Pancreas (tissue), 10 donors: ENCODE results near the gene BRD9. TPM values are rescaled to one million over a fixed set of nuclear protein-coding genes. Genes with fewer than 3 reads are reported as not detected.

Source experiments
- ATAC-seq, 4 donors: fragments of 200-7000 bp; cut with Tn5 transposase; one replicate each; pipeline versions ENCODE4 v1.8.0 to v1.9.1; 2020; ENCODE audit warnings: mild to moderate bottlenecking in 4 of 4, moderate library complexity in 4 of 4
- DNase-seq, 6 donors: peaks; one replicate each; pipeline ENCODE4 v3.0.0-alpha.2; 2020
- FAIRE-seq: peaks from 2 replicates; lab custom pipeline; 2012; peaks lifted over from hg19 to GRCh38; lab: Jason Lieb, UNC
- H3K27ac ChIP-seq, 4 donors: fragments of 200-600 bp; sonication (generic); 1 replicate in 3 of 4; 2 replicates in 1 of 4; pipeline versions ENCODE4 v1.5.0 to v1.8.0; 2020
- H3K27me3 ChIP-seq, 4 donors: fragments of 200-600 bp; one replicate each; pipeline ENCODE4 v1.8.0; 2021
- H3K36me3 ChIP-seq, 3 donors: fragments of 200-600 bp; sonication (generic) in 1 of 3; one replicate each; pipeline versions ENCODE4 v1.5.0 to v1.8.0; 2020 to 2021
- H3K4me1 ChIP-seq, 3 donors: fragments of 200-600 bp; one replicate each; pipeline ENCODE4 v1.8.0; 2021
- H3K4me3 ChIP-seq, 4 donors: fragments of 200-600 bp; sonication (generic) in 2 of 4; one replicate each; pipeline versions ENCODE4 v1.5.0 to v1.8.0; 2020 to 2021
- H3K9me3 ChIP-seq, 4 donors: fragments of 200-600 bp; one replicate each; pipeline ENCODE4 v1.8.0; 2021
- WGBS, 2 donors: extraction: QIAGEN DNeasy Blood & Tissue Kit; methylation state at CpG; one replicate each; pipeline ENCODE4 v1.1.7; 2013; 5-methylcytosine and 5-hydroxymethylcytosine counted together
- intact Hi-C, 3 donors: fragments of 100-400 bp; cut with DNase I; formaldehyde crosslinking; loops; one replicate each; pipeline versions ENCODE4 v1.11.1 to v1.14.2; 2022
- polyA plus RNA-seq, 2 donors: library from polyadenylated mRNA; stranded (reverse); fragments of 200-250 nt; gene quantifications; one replicate each; pipeline ENCODE4 v1.2.3, GENCODE V29; 2013
- total RNA-seq, 6 donors: library from RNA; stranded (reverse); fragmentation: NEBNext Ultra II Directional in 4 of 6; extraction: Animal tissue kit (Norgen Biotek cat#: 25700) in 4 of 6; gene quantifications; one replicate each; pipeline versions ENCODE4 v1.2.1 to v1.2.4, GENCODE V29; 2021 to 2023
- TF ChIP-seq, protein P1 (sequence below), 4 donors: fragments of 200-600 bp; sonication (generic) in 3 of 4; IDR thresholded peaks; one replicate each; pipeline versions ENCODE4 v1.5.0 to v1.8.0; 2021; ENCODE audit warnings: antibody characterized with exemption in 4 of 4
- donor health status: healthy with polysubstance abuse.
- donor health status: DM: no; HTN: no; CAD: no; lungs with moderate emphysema.
- donor health status: DM: no; HTN: no; CAD: no.
- donor health status: control.
- donor health status: control.
- donor health status: Bipolar disorder and iron deficiency.
- donor health status: DM: yes; HTN: yes; CAD: no.
- donor health status: DM: no; HTN: no; CAD: no.
- donor health status: DM: no; HTN: no; CAD: no.
- donor health status: DM: yes; HTN: yes; CAD: no.

The BRD9 gene
- total and polyA plus RNA-seq, 8 donors, result 11.3 to 38.5 (median 17.5) TPM

DNA sequence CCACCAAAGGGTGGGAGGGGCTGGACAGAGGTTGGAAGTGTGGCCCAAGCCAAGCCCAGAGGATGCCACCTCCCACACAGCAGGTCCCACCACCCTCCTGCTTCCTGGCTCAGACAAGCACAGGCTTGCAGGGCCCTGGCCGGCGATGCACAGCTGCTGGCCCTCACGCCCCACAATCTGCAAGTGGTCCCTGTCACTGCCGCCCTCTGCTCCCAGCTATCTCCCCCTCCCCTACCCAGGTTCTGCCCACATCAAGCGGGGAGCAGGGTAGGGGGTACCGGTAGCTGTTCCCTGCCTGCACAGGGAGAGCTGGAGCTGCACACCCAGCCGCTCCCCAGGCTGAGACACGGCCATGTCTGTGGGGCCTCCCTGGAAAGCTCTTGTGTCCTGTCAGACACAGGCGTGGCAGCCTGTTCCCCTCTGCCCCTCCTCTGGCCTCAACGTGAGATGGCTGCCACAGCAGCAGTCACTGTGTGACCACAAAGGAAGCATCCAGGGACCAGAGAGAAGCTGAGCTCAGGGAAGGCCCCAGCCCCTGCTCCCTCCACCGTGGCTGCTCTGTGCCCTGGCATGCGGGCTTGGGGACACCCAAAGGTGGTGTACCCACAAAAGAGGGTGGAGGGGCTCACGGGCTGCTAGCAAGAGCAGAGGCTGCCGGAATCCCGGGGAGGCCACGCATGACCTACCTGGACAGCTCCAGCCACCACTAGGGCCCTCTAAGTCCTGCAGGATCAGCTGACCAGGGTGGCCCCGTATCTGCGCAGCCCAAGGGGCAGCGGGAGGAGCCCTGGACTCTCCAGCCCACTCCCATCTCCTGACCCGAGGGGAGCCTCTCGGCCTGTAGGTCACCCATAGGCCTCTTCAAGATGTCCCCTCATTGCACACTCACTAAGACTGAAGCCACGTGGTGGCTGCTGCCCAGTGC lies 30.9 kb downstream of the BRD9 start:
- TF ChIP-seq, protein P1, sequence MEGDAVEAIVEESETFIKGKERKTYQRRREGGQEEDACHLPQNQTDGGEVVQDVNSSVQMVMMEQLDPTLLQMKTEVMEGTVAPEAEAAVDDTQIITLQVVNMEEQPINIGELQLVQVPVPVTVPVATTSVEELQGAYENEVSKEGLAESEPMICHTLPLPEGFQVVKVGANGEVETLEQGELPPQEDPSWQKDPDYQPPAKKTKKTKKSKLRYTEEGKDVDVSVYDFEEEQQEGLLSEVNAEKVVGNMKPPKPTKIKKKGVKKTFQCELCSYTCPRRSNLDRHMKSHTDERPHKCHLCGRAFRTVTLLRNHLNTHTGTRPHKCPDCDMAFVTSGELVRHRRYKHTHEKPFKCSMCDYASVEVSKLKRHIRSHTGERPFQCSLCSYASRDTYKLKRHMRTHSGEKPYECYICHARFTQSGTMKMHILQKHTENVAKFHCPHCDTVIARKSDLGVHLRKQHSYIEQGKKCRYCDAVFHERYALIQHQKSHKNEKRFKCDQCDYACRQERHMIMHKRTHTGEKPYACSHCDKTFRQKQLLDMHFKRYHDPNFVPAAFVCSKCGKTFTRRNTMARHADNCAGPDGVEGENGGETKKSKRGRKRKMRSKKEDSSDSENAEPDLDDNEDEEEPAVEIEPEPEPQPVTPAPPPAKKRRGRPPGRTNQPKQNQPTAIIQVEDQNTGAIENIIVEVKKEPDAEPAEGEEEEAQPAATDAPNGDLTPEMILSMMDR (IDR thresholded peaks at IDR 0.05), result no peak
- Histone ChIP-seq H3K9me3 (no peaks in the 10 kb centered on the region), H3K4me3 (no peak overlapping the region), H3K27me3 (no peaks in the 10 kb centered on the region), H3K4me1 (no peaks in the 10 kb centered on the region), H3K27ac (no peak overlapping the region), H3K36me3 (peaks cover 0 to 19% (median 0%) of the 10 kb centered on the region in 3 donors)
- DNase-seq (peak in 2 of 6 donors; percentile 22 to 65), FAIRE-seq (no peak), ATAC-seq (no peak)
- intact Hi-C loops, result no loop called here
- 90 to 92% methylated on average over 21 to 22 of the region's 22 CpGs for WGBS, 2 donors

GRCh38 chr5:860506-861150 lies 32.0 kb downstream of the BRD9 start:
- WGBS, 2 donors, result 94 to 95% methylated on average over 15 of the region's 15 CpGs
- TF ChIP-seq, protein P1 (IDR thresholded peaks at IDR 0.05), result no peak
- FAIRE-seq, result no peak
- ATAC-seq, result no peak
- DNase-seq, result peak in 1 of 6 donors; percentile 58
- Histone ChIP-seq H3K27me3 (no peaks in the 10 kb centered on the region), H3K9me3 (no peaks in the 10 kb centered on the region), H3K4me3 (no peak overlapping the region), H3K4me1 (no peaks in the 10 kb centered on the region), H3K27ac (no peak overlapping the region), H3K36me3 (peaks cover 0 to 16% (median 0%) of the 10 kb centered on the region in 3 donors)
- intact Hi-C loops, result no loop called here

DNA sequence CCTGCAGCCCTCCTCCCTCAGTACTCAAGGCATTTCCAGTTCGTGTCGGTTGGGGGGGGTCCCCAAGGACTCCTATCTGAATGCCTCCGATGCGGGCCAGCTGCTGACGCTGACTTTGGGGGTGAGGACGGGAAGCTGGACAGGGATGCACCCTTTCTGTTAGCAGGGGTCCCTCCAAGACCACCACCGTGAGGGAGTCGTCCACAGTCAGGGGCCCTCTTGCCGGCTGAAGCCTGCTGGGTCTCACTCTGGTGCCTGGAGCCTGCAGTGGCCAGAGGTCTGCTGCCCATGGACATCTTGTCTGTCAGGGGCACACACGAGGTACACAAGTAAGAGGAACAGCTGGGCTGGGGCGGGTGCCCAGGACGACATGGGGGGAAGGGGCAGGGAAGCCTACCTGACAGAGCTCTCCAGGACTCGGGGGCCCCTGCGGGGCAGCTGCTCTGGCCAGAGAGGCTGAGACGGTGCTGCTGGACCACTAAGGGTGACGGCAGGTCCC lies 32.8 kb downstream of the BRD9 start:
- TF ChIP-seq, protein P1 (IDR thresholded peaks at IDR 0.05), result no peak
- FAIRE-seq (no peak), DNase-seq (peak in 1 of 6 donors; percentile 58), ATAC-seq (no peak)
- WGBS, 2 donors, result 83 to 88% methylated on average over 16 of the region's 16 CpGs
- no peak overlapping the region for H3K4me3 ChIP-seq
- no peaks in the 10 kb centered on the region for H3K9me3 ChIP-seq
- intact Hi-C loops, result no loop called here
- H3K36me3 ChIP-seq, result peaks cover 0 to 8% (median 0%) of the 10 kb centered on the region in 3 donors
- H3K4me1 ChIP-seq, result no peaks in the 10 kb centered on the region
- no peak overlapping the region for H3K27ac ChIP-seq
- H3K27me3 ChIP-seq, result no peaks in the 10 kb centered on the region

DNA sequence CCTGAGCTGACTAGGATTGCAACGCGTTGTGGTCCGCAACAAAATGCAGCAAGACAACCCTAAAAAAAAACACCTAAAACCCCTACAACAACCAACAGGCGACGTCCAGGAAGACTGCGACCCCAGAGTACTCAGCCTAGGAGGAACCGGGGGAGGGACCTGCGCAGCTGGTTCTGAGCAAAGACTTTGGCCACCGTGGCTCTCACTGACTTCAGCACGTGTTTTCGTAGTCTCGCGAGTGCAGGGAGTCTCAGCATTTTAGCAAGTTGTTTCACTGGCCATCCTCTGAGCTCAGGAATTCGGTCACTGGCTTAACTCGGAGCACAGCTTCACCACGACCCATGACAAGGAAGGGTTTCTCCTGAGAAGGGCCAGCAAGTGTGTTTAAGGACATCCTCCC lies 33.2 kb downstream of the BRD9 start:
- Histone ChIP-seq H3K4me1 (no peaks in the 10 kb centered on the region), H3K4me3 (no peak overlapping the region), H3K27me3 (no peaks in the 10 kb centered on the region), H3K27ac (no peak overlapping the region), H3K9me3 (no peaks in the 10 kb centered on the region), H3K36me3 (peaks cover 0 to 4% (median 0%) of the 10 kb centered on the region in 3 donors)
- TF ChIP-seq, protein P1 (IDR thresholded peaks at IDR 0.05), result no peak
- no peak for FAIRE-seq
- WGBS, 2 donors, result 83 to 84% methylated on average over 16 of the region's 16 CpGs
- no peak for ATAC-seq
- intact Hi-C loops, result no loop called here
- no peak for DNase-seq
